Tibial nerve (tissue), 4 donors: ENCODE results near the gene PKNOX2.

Experiments
- EP300 ChIP-seq, 2 donors: sonication (generic); formaldehyde crosslinking; IDR thresholded peaks; one replicate each; pipeline ENCODE4 v1.6.1; 2017; ENCODE audit warnings: antibody characterized with exemption in 2 of 2, mild to moderate bottlenecking in 1 of 2
- TF ChIP-seq, protein P1 (sequence below), 5 experiments: fragments of 200-600 bp in 3 of 5; fragments of 450-650 bp in 2 of 5; sonication (generic) in 3 of 5; IDR thresholded peaks; one replicate each; pipeline ENCODE4 v1.5.1; 2016 to 2019; ENCODE audit warnings: antibody characterized with exemption in 5 of 5, mild to moderate bottlenecking in 3 of 5, moderate library complexity in 2 of 5

DNA sequence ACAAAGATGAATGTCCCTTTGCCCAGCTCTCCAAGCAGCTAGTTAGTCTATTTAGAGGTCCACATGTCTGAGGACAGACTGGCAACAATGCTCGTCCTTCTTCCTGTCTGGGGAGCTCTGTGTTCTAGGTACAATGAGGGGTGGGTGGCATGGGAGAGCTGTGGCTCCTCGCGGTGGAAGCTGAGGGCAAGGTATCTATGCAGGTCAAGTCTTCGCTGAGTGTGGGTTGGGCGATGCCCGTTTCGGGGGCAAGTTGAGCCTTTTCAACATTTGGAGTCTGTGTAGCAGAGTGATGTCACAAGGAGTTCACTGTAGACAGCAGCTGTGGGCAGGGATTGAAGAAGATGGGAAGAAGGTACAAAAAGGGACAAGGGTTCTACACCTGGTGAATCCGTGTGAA is 168.3 kb downstream of the PKNOX2 start:
- TF ChIP-seq, protein P1, sequence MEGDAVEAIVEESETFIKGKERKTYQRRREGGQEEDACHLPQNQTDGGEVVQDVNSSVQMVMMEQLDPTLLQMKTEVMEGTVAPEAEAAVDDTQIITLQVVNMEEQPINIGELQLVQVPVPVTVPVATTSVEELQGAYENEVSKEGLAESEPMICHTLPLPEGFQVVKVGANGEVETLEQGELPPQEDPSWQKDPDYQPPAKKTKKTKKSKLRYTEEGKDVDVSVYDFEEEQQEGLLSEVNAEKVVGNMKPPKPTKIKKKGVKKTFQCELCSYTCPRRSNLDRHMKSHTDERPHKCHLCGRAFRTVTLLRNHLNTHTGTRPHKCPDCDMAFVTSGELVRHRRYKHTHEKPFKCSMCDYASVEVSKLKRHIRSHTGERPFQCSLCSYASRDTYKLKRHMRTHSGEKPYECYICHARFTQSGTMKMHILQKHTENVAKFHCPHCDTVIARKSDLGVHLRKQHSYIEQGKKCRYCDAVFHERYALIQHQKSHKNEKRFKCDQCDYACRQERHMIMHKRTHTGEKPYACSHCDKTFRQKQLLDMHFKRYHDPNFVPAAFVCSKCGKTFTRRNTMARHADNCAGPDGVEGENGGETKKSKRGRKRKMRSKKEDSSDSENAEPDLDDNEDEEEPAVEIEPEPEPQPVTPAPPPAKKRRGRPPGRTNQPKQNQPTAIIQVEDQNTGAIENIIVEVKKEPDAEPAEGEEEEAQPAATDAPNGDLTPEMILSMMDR (IDR thresholded peaks at IDR 0.05) = no peak
- TF ChIP-seq EP300 (IDR thresholded peaks at IDR 0.05) = no peak
